ENCODE data around the gene HDAC7.

- TF ChIP-seq CTCF (conservative IDR thresholded peaks at IDR 0.05 in 1 of 2, IDR thresholded peaks at IDR 0.05 in 1 of 2; ENCODE audit: low read depth in 1 of 2, low read length in 2 of 2) (no peak), EZH2 (IDR thresholded peaks at IDR 0.05; ENCODE audit: low read length, missing control alignments) (no peak)
Observed at GRCh38 chr12:47783821-47784819, 35.6 kb downstream of the HDAC7 start.
